Body of pancreas (tissue), 4 donors: ENCODE results near the gene COMMD10.

Experiments used
- CTCF ChIP-seq, 7 experiments: fragments of 450-650 bp in 4 of 7; fragments of 200-600 bp in 3 of 7; sonication (generic) in 3 of 7; IDR thresholded peaks; one replicate each; pipeline ENCODE4 v1.5.1; 2016 to 2019; ENCODE audit warnings: antibody characterized with exemption in 7 of 7
- POLR2A ChIP-seq, 3 donors: fragments of 450-650 bp; IDR thresholded peaks; one replicate each; pipeline ENCODE4 v1.6.1; 2016; ENCODE audit warnings: antibody characterized with exemption in 3 of 3, mild to moderate bottlenecking in 2 of 3

DNA sequence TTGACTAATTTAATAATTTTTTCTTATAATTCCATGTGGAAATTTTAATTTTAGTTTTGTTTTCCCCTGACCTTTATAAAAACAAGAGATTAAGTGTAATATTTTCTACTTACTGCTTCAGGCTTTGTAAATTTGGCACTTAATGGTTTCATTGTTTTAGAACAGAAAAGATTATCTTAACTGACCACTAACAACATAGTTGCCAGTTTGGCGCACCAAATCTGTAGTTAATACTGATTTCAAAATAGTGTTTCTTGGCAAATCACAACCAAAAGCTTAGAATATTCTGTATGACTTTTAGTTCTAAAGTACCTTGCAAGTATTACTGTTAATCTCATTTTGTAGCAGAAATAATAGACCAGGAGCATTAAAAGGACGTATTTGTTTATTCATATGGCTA lies 124.3 kb downstream of the COMMD10 start:
- no peak for TF ChIP-seq CTCF (IDR thresholded peaks at IDR 0.05)
- TF ChIP-seq POLR2A (IDR thresholded peaks at IDR 0.05): no peak
